ENCODE measurements around the gene GPATCH2.
A peak's percentile ranks its signal among the peaks of the same experiment; 100 is the strongest.
"Not testable (repeated sequence)": the region's sequence is repeated elsewhere in the genome, so short reads cannot be mapped to it uniquely, and the experiment has no call there.

GPATCH2 gene

GRCh38 chr1:217525773-217526490 is 105.0 kb downstream of the GPATCH2 start:
- no peak for DNase-seq (ENCODE audit: low read depth)

GRCh38 chr1:217524787-217525520 is 105.9 kb downstream of the GPATCH2 start:
- DNase-seq (ENCODE audit: low read depth) = no peak

DNA sequence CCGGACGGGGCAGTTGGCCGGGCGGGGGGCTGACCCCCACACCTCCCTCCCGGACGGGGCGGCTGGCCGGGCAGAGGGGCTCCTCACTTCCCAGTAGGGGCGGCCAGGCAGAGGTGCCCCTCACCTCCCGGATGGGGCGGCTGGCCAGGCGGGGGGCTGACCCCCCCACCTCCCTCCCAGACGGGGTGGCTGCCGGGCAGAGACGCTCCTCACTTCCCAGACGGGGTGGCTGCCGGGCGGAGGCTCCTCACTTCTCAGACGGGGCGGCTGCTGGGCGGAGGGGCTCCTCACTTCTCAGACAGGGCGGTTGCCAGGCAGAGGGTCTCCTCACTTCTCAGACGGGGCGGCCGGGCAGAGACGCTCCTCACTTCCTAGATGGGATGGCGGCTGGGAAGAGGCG is 107.0 kb downstream of the GPATCH2 start:
- not testable (repeated sequence) for DNase-seq (ENCODE audit: low read depth)

DNA sequence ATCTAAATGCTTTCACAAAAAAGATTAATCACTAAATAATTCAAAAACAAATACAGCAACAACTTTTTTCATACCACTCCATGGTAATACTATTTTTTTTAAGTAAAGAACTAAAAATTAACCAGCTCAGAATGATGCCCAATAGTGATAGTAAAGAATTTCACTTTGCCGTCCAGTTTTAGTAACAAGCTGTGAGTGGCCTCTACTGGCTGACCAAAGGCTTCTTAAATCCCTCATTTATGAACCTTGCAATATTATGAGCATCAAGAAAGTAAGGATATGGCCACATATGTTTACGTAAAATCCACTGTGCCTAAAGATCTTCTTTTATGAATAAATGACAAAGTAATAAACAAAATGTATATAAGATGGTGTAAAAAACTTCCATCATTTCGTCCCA is 108.6 kb downstream of the GPATCH2 start:
- no peak for DNase-seq (ENCODE audit: low read depth)

GRCh38 chr1:217521317-217521716 is 109.6 kb downstream of the GPATCH2 start:
- DNase-seq (ENCODE audit: low read depth) = no peak

DNA sequence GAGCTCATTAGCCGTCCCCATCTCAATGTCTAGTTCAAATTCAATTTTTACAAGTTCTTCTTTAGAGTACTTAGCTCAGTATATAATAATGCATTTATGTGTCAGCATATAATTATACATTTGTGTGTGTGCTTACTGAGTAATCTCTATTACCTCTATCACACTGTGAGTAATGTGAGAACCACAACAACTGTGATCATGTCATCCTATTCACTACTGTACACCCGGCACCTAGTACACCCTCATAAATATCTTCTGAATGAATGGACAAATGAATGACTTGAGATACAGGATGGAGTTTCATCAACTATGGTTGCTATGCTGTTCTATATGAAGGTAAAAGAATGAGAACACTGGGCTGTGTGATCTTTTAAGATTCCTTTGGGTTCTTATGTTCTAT is 124.0 kb downstream of the GPATCH2 start:
- no peak for DNase-seq (ENCODE audit: low read depth)

DNA sequence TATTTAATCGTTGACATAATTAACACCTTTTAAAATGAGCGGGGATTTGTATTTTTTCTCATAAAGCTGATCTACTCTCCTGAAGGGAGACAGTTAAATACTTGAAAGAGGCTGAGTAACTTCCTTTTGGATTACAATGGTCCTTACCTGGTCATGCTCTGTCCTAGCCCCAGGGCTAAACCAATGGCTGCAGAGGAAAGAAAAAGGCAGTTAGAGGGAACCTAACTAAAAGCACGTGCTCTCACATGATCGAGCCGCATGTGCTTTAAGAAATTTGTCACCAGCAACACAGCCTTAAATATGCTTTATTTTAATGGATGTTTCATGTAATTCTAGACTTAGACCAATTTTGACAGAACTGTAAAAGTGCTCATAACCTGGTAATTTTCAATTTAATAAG is 132.7 kb downstream of the GPATCH2 start:
- no peak for DNase-seq (ENCODE audit: low read depth)

DNA sequence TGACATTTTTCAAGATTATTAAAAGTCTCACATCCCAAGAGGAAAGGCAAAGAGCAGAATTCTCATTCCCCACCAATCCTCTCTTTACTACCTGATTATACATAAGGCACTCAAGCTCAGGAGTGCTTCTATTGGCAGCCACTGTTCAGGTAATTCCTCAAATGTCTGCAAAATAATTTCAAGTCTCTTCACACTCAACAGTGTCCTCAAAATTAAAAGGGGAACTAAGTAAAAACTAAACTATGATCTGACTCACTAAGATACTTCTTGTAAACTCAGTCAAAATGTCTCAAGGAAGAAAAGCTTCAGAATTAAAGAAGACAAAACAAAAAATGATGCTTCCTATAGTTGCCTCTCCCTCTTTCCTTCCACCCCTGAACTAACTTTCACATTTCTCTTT is 135.6 kb downstream of the GPATCH2 start:
- DNase-seq (ENCODE audit: low read depth) = no peak

DNA sequence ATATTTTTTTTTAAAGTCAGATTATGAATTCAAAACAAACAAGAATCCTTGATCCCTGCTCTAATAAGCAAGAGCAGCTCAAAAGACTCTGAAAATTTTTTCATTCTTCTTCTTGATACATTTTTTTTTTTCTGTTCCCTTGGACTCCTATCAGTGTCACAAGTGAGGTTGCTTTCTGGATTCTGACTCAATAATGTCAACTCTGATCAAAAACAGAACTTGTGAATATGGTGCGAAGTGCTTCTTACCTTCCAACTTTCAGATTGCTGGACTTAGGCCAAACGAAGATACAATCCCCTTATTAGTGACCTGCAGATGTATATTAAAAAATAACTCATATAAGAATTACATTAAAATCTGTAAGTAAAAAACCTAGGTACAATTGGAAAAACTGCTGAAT is 136.1 kb downstream of the GPATCH2 start:
- no peak for DNase-seq (ENCODE audit: low read depth)

DNA sequence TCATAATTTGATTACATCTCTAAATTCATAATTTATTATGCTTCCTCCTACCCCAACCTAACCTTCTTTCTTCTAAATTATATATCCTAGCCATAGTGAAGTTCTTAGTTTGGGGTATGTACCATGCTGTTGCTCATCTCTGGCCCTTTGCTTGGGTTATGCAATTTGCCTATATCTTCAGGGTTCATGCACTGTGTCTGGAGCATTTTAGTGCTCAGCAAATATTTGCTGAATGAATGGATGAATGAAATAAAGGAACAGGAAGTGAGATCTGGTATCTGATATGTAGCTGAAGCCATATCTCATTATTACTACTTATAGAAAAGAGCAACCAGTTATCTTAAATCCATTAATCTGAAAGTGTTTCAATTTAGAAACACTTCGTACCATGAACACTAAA is 137.6 kb downstream of the GPATCH2 start:
- no peak for DNase-seq (ENCODE audit: low read depth)

GRCh38 chr1:217484871-217485270 is 146.0 kb downstream of the GPATCH2 start:
- DNase-seq (ENCODE audit: low read depth) = no peak

- DNase-seq (ENCODE audit: low read depth) = peak; percentile 3
Measured at GRCh38 chr1:217482356-217483102, 148.4 kb downstream of the GPATCH2 start.

GRCh38 chr1:217478450-217478849 is 152.4 kb downstream of the GPATCH2 start:
- no peak for DNase-seq (ENCODE audit: low read depth)

DNA sequence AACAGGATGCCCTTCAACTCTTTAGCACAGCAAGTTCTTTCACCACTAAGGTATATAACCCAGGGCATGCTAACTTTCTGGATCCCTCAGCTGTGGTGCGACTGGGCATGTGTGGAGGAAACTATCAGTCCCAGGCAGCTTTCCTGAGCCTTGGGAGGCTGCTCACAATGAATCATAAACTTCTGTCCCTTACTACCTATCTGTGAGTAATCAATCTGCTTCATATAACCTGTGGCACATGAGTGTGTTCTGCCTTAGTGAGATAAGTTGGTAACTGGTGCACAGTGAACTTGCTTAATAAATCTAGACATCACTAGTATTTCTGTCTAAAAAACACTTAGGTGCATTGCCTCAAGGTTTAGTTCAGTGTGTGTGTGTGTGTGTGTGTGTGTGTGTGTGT is 158.0 kb downstream of the GPATCH2 start:
- DNase-seq (ENCODE audit: low read depth) = no peak

GRCh38 chr1:217471403-217471802 is 159.5 kb downstream of the GPATCH2 start:
- DNase-seq (ENCODE audit: low read depth) = no peak

GRCh38 chr1:217469983-217470382 is 160.9 kb downstream of the GPATCH2 start:
- no peak for DNase-seq (ENCODE audit: low read depth)

- no peak for DNase-seq (ENCODE audit: low read depth)
Measured at GRCh38 chr1:217465102-217465501, 165.8 kb downstream of the GPATCH2 start.

- no peak for DNase-seq (ENCODE audit: low read depth)
Measured at GRCh38 chr1:217462666-217463065, 168.2 kb downstream of the GPATCH2 start.

- no peak for DNase-seq (ENCODE audit: low read depth)
Measured at GRCh38 chr1:217462159-217462558, 168.7 kb downstream of the GPATCH2 start.

DNA sequence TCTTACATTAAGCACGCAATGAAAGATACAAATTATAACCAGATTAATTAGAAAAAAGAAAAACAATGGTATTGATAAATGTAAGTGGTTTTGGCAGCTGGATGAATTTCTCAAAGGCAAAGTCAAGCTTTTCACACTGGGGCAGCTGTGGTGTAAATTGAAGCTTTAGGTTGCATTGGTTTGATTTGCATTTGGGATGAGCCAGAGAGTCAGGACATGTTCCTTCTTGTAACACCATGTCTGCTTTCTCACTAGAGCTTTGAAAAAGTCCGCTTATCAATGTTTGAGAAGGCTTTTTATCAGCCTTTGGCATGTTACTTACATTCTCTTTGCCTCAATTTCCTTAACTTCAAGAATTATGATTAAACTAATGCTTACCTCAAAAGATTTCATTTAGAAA is 173.9 kb downstream of the GPATCH2 start:
- DNase-seq (ENCODE audit: low read depth) = no peak

- no peak for DNase-seq (ENCODE audit: low read depth)
Measured at GRCh38 chr1:217456261-217456660, 174.6 kb downstream of the GPATCH2 start.

DNA sequence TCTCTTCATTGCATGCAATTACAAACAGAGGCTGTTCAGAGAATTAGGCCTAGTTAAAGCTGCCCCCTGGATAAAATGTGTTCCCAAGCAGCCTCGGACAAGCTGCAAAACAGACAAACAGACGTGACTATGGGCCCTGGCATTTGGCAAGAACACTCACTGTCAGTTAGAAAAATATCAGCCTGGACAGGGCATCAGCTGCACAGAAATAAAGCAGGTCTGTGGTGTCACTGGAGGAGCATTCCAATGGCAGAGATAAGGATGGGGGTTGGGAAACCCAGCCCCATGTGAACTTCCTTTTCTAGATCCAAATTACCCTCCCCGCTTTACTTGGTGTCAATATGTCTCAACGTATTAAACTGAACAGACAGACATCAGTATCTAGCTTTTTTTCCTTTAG is 177.1 kb downstream of the GPATCH2 start:
- no peak for DNase-seq (ENCODE audit: low read depth)

DNA sequence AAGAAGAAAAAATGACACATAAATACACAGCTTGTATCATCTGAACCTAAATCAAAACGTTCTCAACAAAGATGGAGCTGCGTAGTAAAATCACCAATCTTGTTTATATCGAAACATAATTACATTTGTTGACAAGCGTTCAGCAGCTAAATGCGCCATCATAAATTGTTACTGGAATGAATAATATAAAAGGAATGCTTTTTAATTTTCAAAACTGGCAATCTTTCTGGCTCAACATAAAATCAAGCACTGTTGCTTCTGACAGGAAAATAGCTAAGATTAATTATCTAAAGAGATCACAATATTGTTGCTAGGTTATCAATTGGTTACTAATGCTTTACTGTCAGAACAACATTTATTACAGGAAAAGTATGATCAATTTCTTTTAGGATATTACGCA is 181.5 kb downstream of the GPATCH2 start:
- no peak for DNase-seq (ENCODE audit: low read depth)
